ENCODE data around the gene HEBP2. TPM values are rescaled to one million over a fixed set of nuclear protein-coding genes. Genes with fewer than 3 reads are reported as not detected.

HEBP2 gene
- total RNA-seq, 2 donors from 2014 or later, result 32.9 to 50.4 TPM

- H3K9me3 ChIP-seq (ENCODE audit: control insufficient read depth, low read length, poor library complexity, severe bottlenecking), result no peaks in the 10 kb centered on the region
- peaks cover 4% of the 10 kb centered on the region for H3K4me1 Mint-ChIP-seq
- ATAC-seq, result no peak
- H3K36me3 Mint-ChIP-seq (ENCODE audit: low read depth), result peaks cover 2% of the 10 kb centered on the region
- no peak for DNase-seq
- H3K27me3 Mint-ChIP-seq, result peaks cover 8% of the 10 kb centered on the region
- no peak overlapping the region for H3K4me3 Mint-ChIP-seq
- H3K27ac Mint-ChIP-seq, result no peak overlapping the region
These were observed 30.1 kb downstream of the HEBP2 start for GRCh38 chr6:138434096-138434495.

GRCh38 chr6:138434925-138435324 lies 30.9 kb downstream of the HEBP2 start:
- ATAC-seq, result no peak
- peaks cover 2% of the 10 kb centered on the region for H3K4me1 Mint-ChIP-seq
- peaks cover 2% of the 10 kb centered on the region for H3K36me3 Mint-ChIP-seq (ENCODE audit: low read depth)
- no peaks in the 10 kb centered on the region for H3K9me3 ChIP-seq (ENCODE audit: control insufficient read depth, low read length, poor library complexity, severe bottlenecking)
- H3K27ac Mint-ChIP-seq, result no peak overlapping the region
- H3K27me3 Mint-ChIP-seq, result peaks cover 5% of the 10 kb centered on the region
- no peak overlapping the region for H3K4me3 Mint-ChIP-seq
- no peak for DNase-seq

GRCh38 chr6:138439546-138439945 lies 35.5 kb downstream of the HEBP2 start:
- DNase-seq (no peak), ATAC-seq (no peak)
- Mint-ChIP-seq H3K4me3 (no peak overlapping the region), H3K36me3 (ENCODE audit: low read depth) (peaks cover 2% of the 10 kb centered on the region), H3K27ac (no peak overlapping the region), H3K4me1 (no peaks in the 10 kb centered on the region), H3K27me3 (no peaks in the 10 kb centered on the region)
- no peaks in the 10 kb centered on the region for H3K9me3 ChIP-seq (ENCODE audit: control insufficient read depth, low read length, poor library complexity, severe bottlenecking)

GRCh38 chr6:138440296-138440695 lies 36.3 kb downstream of the HEBP2 start:
- H3K9me3 ChIP-seq (ENCODE audit: control insufficient read depth, low read length, poor library complexity, severe bottlenecking), result no peaks in the 10 kb centered on the region
- Mint-ChIP-seq H3K4me3 (no peak overlapping the region), H3K27me3 (no peaks in the 10 kb centered on the region), H3K36me3 (ENCODE audit: low read depth) (peaks cover 2% of the 10 kb centered on the region), H3K27ac (no peak overlapping the region), H3K4me1 (no peaks in the 10 kb centered on the region)
- DNase-seq, result no peak
- no peak for ATAC-seq

GRCh38 chr6:138440758-138441357 lies 36.8 kb downstream of the HEBP2 start:
- no peaks in the 10 kb centered on the region for H3K9me3 ChIP-seq (ENCODE audit: control insufficient read depth, low read length, poor library complexity, severe bottlenecking)
- Mint-ChIP-seq H3K27me3 (no peaks in the 10 kb centered on the region), H3K36me3 (ENCODE audit: low read depth) (peaks cover 2% of the 10 kb centered on the region), H3K27ac (no peak overlapping the region), H3K4me1 (no peaks in the 10 kb centered on the region), H3K4me3 (no peak overlapping the region)
- DNase-seq (no peak), ATAC-seq (no peak)

- Mint-ChIP-seq H3K4me3 (no peak overlapping the region), H3K36me3 (ENCODE audit: low read depth) (peaks cover 2% of the 10 kb centered on the region), H3K27me3 (no peaks in the 10 kb centered on the region), H3K27ac (no peak overlapping the region), H3K4me1 (no peaks in the 10 kb centered on the region)
- DNase-seq (no peak), ATAC-seq (no peak)
- no peaks in the 10 kb centered on the region for H3K9me3 ChIP-seq (ENCODE audit: control insufficient read depth, low read length, poor library complexity, severe bottlenecking)
These were observed 37.9 kb downstream of the HEBP2 start for GRCh38 chr6:138441965-138442364.

GRCh38 chr6:138442663-138443062 lies 38.6 kb downstream of the HEBP2 start:
- ATAC-seq (no peak), DNase-seq (no peak)
- Mint-ChIP-seq H3K4me3 (no peak overlapping the region), H3K4me1 (no peaks in the 10 kb centered on the region), H3K36me3 (ENCODE audit: low read depth) (no peaks in the 10 kb centered on the region), H3K27ac (no peak overlapping the region), H3K27me3 (no peaks in the 10 kb centered on the region)
- no peaks in the 10 kb centered on the region for H3K9me3 ChIP-seq (ENCODE audit: control insufficient read depth, low read length, poor library complexity, severe bottlenecking)

- no peaks in the 10 kb centered on the region for H3K9me3 ChIP-seq (ENCODE audit: control insufficient read depth, low read length, poor library complexity, severe bottlenecking)
- DNase-seq, result no peak
- no peaks in the 10 kb centered on the region for H3K4me1 Mint-ChIP-seq
- H3K27me3 Mint-ChIP-seq, result no peaks in the 10 kb centered on the region
- no peak for ATAC-seq
- no peaks in the 10 kb centered on the region for H3K36me3 Mint-ChIP-seq (ENCODE audit: low read depth)
- no peak overlapping the region for H3K4me3 Mint-ChIP-seq
- no peak overlapping the region for H3K27ac Mint-ChIP-seq
These were observed 40.0 kb downstream of the HEBP2 start for GRCh38 chr6:138443979-138444378.

GRCh38 chr6:138446821-138447220 lies 42.8 kb downstream of the HEBP2 start:
- no peak overlapping the region for H3K4me3 Mint-ChIP-seq

GRCh38 chr6:138450445-138450844 lies 46.4 kb downstream of the HEBP2 start:
- DNase-seq, result no peak
- Mint-ChIP-seq H3K27ac (no peak overlapping the region), H3K27me3 (no peaks in the 10 kb centered on the region), H3K36me3 (ENCODE audit: low read depth) (no peaks in the 10 kb centered on the region), H3K4me3 (no peak overlapping the region), H3K4me1 (peaks cover 10% of the 10 kb centered on the region)
- no peak for ATAC-seq
- no peaks in the 10 kb centered on the region for H3K9me3 ChIP-seq (ENCODE audit: control insufficient read depth, low read length, poor library complexity, severe bottlenecking)

More at GRCh38 chr6:138446821-138447220, 42.8 kb downstream of the HEBP2 start:
- ATAC-seq (no peak), DNase-seq (no peak)
- no peak overlapping the region for H3K27ac Mint-ChIP-seq
- no peaks in the 10 kb centered on the region for H3K27me3 Mint-ChIP-seq
- H3K36me3 Mint-ChIP-seq (ENCODE audit: low read depth), result no peaks in the 10 kb centered on the region
- peaks cover 4% of the 10 kb centered on the region for H3K4me1 Mint-ChIP-seq
- no peaks in the 10 kb centered on the region for H3K9me3 ChIP-seq (ENCODE audit: control insufficient read depth, low read length, poor library complexity, severe bottlenecking)

- H3K36me3 Mint-ChIP-seq (ENCODE audit: low read depth), result no peaks in the 10 kb centered on the region
- no peak for ATAC-seq
- H3K27me3 Mint-ChIP-seq, result no peaks in the 10 kb centered on the region
- DNase-seq, result no peak
- H3K4me1 Mint-ChIP-seq, result peaks cover 10% of the 10 kb centered on the region
- H3K9me3 ChIP-seq (ENCODE audit: control insufficient read depth, low read length, poor library complexity, severe bottlenecking), result no peaks in the 10 kb centered on the region
- H3K4me3 Mint-ChIP-seq, result no peak overlapping the region
- no peak overlapping the region for H3K27ac Mint-ChIP-seq
These were observed 47.0 kb downstream of the HEBP2 start for GRCh38 chr6:138451043-138451442.

- no peaks in the 10 kb centered on the region for H3K27me3 Mint-ChIP-seq
- H3K4me3 Mint-ChIP-seq, result peak overlapping the region; percentile 74
- peaks cover 17% of the 10 kb centered on the region for H3K4me1 Mint-ChIP-seq
- no peaks in the 10 kb centered on the region for H3K36me3 Mint-ChIP-seq (ENCODE audit: low read depth)
- ATAC-seq (peak; percentile 85), DNase-seq (peak in 2 of 3 donors; percentile 34 to 53)
- H3K9me3 ChIP-seq (ENCODE audit: control insufficient read depth, low read length, poor library complexity, severe bottlenecking), result no peaks in the 10 kb centered on the region
- peak overlapping the region; percentile 87 for H3K27ac Mint-ChIP-seq
These were observed 51.1 kb downstream of the HEBP2 start for GRCh38 chr6:138454981-138455706.

- DNase-seq, result no peak
- H3K27ac Mint-ChIP-seq, result peak overlapping the region; percentile 87
- H3K27me3 Mint-ChIP-seq, result no peaks in the 10 kb centered on the region
- H3K4me1 Mint-ChIP-seq, result peaks cover 14% of the 10 kb centered on the region
- peak overlapping the region; percentile 74 for H3K4me3 Mint-ChIP-seq
- peak; percentile 79 for ATAC-seq
- H3K36me3 Mint-ChIP-seq (ENCODE audit: low read depth), result no peaks in the 10 kb centered on the region
- no peaks in the 10 kb centered on the region for H3K9me3 ChIP-seq (ENCODE audit: control insufficient read depth, low read length, poor library complexity, severe bottlenecking)
These were observed 51.9 kb downstream of the HEBP2 start for GRCh38 chr6:138455746-138456400.

Measured in T-helper 17 cell (primary cell).